Nephron (organoid): Measurements from ENCODE around the gene ZNF710.
A peak's percentile ranks its signal among the peaks of the same experiment; 100 is the strongest.

Source experiments
- H3K27ac Mint-ChIP-seq, 3 experiments: 2 replicates each; pipeline ENCODE4 v1.8.0; 2020; ENCODE audit warnings: mixed read lengths in 3 of 3, mild to moderate bottlenecking in 2 of 3, moderate library complexity in 1 of 3
- H3K27me3 Mint-ChIP-seq: 2 replicates; pipeline ENCODE4 v1.8.0; 2021; ENCODE audit warnings: low read depth, mild to moderate bottlenecking, moderate library complexity, mixed read lengths
- H3K36me3 Mint-ChIP-seq: 2 replicates; pipeline ENCODE4 v1.8.0; 2020; ENCODE audit warnings: low read depth, mixed read lengths
- H3K4me1 Mint-ChIP-seq: 2 replicates; pipeline ENCODE4 v1.8.0; 2020; ENCODE audit warnings: mixed read lengths
- H3K4me3 Mint-ChIP-seq, 3 experiments: 2 replicates each; pipeline ENCODE4 v1.8.0; 2020; ENCODE audit warnings: mild to moderate bottlenecking in 3 of 3, mixed read lengths in 3 of 3, moderate library complexity in 2 of 3
- H3K9me3 Mint-ChIP-seq: 2 replicates; pipeline ENCODE4 v1.8.0; 2020; ENCODE audit warnings: mixed read lengths
- CTCF ChIP-seq, 3 experiments: fragments of 200-600 bp; sonication (generic); IDR thresholded peaks; one replicate each; pipeline ENCODE4 v1.5.0; 2021; ENCODE audit warnings: antibody characterized with exemption in 3 of 3; ENCODE audit not compliant: unreplicated experiment in 3 of 3

The ZNF710 gene

GRCh38 chr15:90044916-90045371 is 43.8 kb downstream of the ZNF710 start:
- no peaks in the 10 kb centered on the region for H3K36me3 Mint-ChIP-seq
- H3K9me3 Mint-ChIP-seq = no peaks in the 10 kb centered on the region
- H3K27me3 Mint-ChIP-seq = no peaks in the 10 kb centered on the region
- no peak for TF ChIP-seq CTCF (IDR thresholded peaks at IDR 0.05; ENCODE audit: unreplicated experiment in 3 of 3)
- H3K27ac Mint-ChIP-seq = peak overlapping the region; percentile 62 to 90 (median 66)
- H3K4me3 Mint-ChIP-seq = peak overlapping the region in 1 of 3 experiments; percentile 1
- H3K4me1 Mint-ChIP-seq = peaks cover 66% of the 10 kb centered on the region

GRCh38 chr15:90046289-90046688 is 45.2 kb downstream of the ZNF710 start:
- H3K27me3 Mint-ChIP-seq = no peaks in the 10 kb centered on the region
- H3K4me3 Mint-ChIP-seq = no peak overlapping the region
- no peak for TF ChIP-seq CTCF (IDR thresholded peaks at IDR 0.05; ENCODE audit: unreplicated experiment in 3 of 3)
- H3K4me1 Mint-ChIP-seq = peaks cover 60% of the 10 kb centered on the region
- no peak overlapping the region for H3K27ac Mint-ChIP-seq
- no peaks in the 10 kb centered on the region for H3K36me3 Mint-ChIP-seq
- H3K9me3 Mint-ChIP-seq = no peaks in the 10 kb centered on the region

GRCh38 chr15:90046911-90047392 is 45.8 kb downstream of the ZNF710 start:
- Mint-ChIP-seq H3K27me3 (no peaks in the 10 kb centered on the region), H3K36me3 (no peaks in the 10 kb centered on the region), H3K4me3 (no peak overlapping the region), H3K27ac (no peak overlapping the region), H3K4me1 (peaks cover 56% of the 10 kb centered on the region), H3K9me3 (no peaks in the 10 kb centered on the region)
- no peak for TF ChIP-seq CTCF (IDR thresholded peaks at IDR 0.05; ENCODE audit: unreplicated experiment in 3 of 3)

- Mint-ChIP-seq H3K27me3 (no peaks in the 10 kb centered on the region), H3K9me3 (no peaks in the 10 kb centered on the region), H3K27ac (no peak overlapping the region), H3K4me1 (peaks cover 64% of the 10 kb centered on the region), H3K36me3 (no peaks in the 10 kb centered on the region), H3K4me3 (no peak overlapping the region)
- no peak for TF ChIP-seq CTCF (IDR thresholded peaks at IDR 0.05; ENCODE audit: unreplicated experiment in 3 of 3)
Measured at GRCh38 chr15:90047956-90048575, 46.9 kb downstream of the ZNF710 start.

- H3K4me3 Mint-ChIP-seq = no peak overlapping the region
- H3K27me3 Mint-ChIP-seq = no peaks in the 10 kb centered on the region
- peaks cover 56% of the 10 kb centered on the region for H3K4me1 Mint-ChIP-seq
- no peak overlapping the region for H3K27ac Mint-ChIP-seq
- H3K9me3 Mint-ChIP-seq = no peaks in the 10 kb centered on the region
- H3K36me3 Mint-ChIP-seq = no peaks in the 10 kb centered on the region
- no peak for TF ChIP-seq CTCF (IDR thresholded peaks at IDR 0.05; ENCODE audit: unreplicated experiment in 3 of 3)
Measured at GRCh38 chr15:90049030-90049429, 47.9 kb downstream of the ZNF710 start.
